ENCODE data around the gene RYR2.

The RYR2 gene

GRCh38 chr1:237684236-237684635 is 642.3 kb downstream of the RYR2 start:
- no peak for TF ChIP-seq CTCF (IDR thresholded peaks at IDR 0.05)
- H3K27ac ChIP-seq: no peak overlapping the region
- no peak overlapping the region for H3K4me3 ChIP-seq
- DNase-seq (ENCODE audit: low spot score): no peak

- Histone ChIP-seq H3K27ac (no peak overlapping the region), H3K4me3 (no peak overlapping the region)
- no peak for DNase-seq (ENCODE audit: low spot score)
- TF ChIP-seq CTCF (IDR thresholded peaks at IDR 0.05): no peak
Observed at GRCh38 chr1:237685551-237685950, 643.6 kb downstream of the RYR2 start.

GRCh38 chr1:237687804-237688203 is 645.8 kb downstream of the RYR2 start:
- no peak for DNase-seq (ENCODE audit: low spot score)
- Histone ChIP-seq H3K27ac (no peak overlapping the region), H3K4me3 (no peak overlapping the region)
- no peak for TF ChIP-seq CTCF (IDR thresholded peaks at IDR 0.05)

GRCh38 chr1:237690656-237691055 is 648.7 kb downstream of the RYR2 start:
- no peak overlapping the region for H3K27ac ChIP-seq
- DNase-seq (ENCODE audit: low spot score): no peak
- no peak for TF ChIP-seq CTCF (IDR thresholded peaks at IDR 0.05)
- H3K4me3 ChIP-seq: no peak overlapping the region

- TF ChIP-seq CTCF (IDR thresholded peaks at IDR 0.05): no peak
Observed at GRCh38 chr1:237692255-237692654, 650.3 kb downstream of the RYR2 start.

GRCh38 chr1:237695878-237696277 is 653.9 kb downstream of the RYR2 start:
- DNase-seq (ENCODE audit: low spot score): no peak
- H3K27ac ChIP-seq: no peak overlapping the region
- TF ChIP-seq CTCF (IDR thresholded peaks at IDR 0.05): no peak
- H3K4me3 ChIP-seq: no peak overlapping the region

More at GRCh38 chr1:237692255-237692654, 650.3 kb downstream of the RYR2 start:
- Histone ChIP-seq H3K27ac (no peak overlapping the region), H3K4me3 (no peak overlapping the region)
- no peak for DNase-seq (ENCODE audit: low spot score)

GRCh38 chr1:237700181-237700580 is 658.2 kb downstream of the RYR2 start:
- H3K4me3 ChIP-seq: no peak overlapping the region
- no peak overlapping the region for H3K27ac ChIP-seq
- DNase-seq (ENCODE audit: low spot score): no peak
- no peak for TF ChIP-seq CTCF (IDR thresholded peaks at IDR 0.05)
